Mesothelial cell of epicardium (in vitro differentiated cells): ENCODE data around the gene UACA. TPM values are rescaled to one million over a fixed set of nuclear protein-coding genes. Genes with fewer than 3 reads are reported as not detected.

ENCODE experiments used
- DNase-seq, 2 experiments: peaks; one replicate each; pipeline ENCODE4 v3.0.0; 2021; ENCODE audit warnings: low spot score in 2 of 2; ENCODE audit not compliant: unreplicated experiment in 2 of 2
- H3K27ac Mint-ChIP-seq: 2 replicates; pipeline ENCODE4 v1.8.0; 2021; ENCODE audit warnings: mixed read lengths
- H3K27me3 Mint-ChIP-seq: 2 replicates; pipeline ENCODE4 v1.8.0; 2021; ENCODE audit warnings: low read depth, mixed read lengths
- H3K36me3 Mint-ChIP-seq: 2 replicates; pipeline ENCODE4 v1.8.0; 2021; ENCODE audit warnings: mixed read lengths
- H3K4me1 Mint-ChIP-seq: 2 replicates; pipeline ENCODE4 v1.8.0; 2021; ENCODE audit warnings: mixed read lengths
- H3K4me3 Mint-ChIP-seq: 2 replicates; pipeline ENCODE4 v1.8.0; 2021; ENCODE audit warnings: mild to moderate bottlenecking, moderate library complexity, mixed read lengths
- H3K9me3 Mint-ChIP-seq: 2 replicates; pipeline ENCODE4 v1.8.0; 2021; ENCODE audit warnings: mixed read lengths
- total RNA-seq: library from RNA; stranded (reverse); gene quantifications from 3 replicates; pipeline ENCODE4 v1.2.1, GENCODE V29; 2021
- TF ChIP-seq, protein P1 (sequence below): fragments of 200-600 bp; sonication (generic); IDR thresholded peaks from one replicate; pipeline ENCODE4 v1.5.0; 2021; ENCODE audit warnings: antibody characterized with exemption; ENCODE audit not compliant: unreplicated experiment

The UACA gene
- total RNA-seq, 1 donor from 2014 or later = 70.3 TPM

DNA sequence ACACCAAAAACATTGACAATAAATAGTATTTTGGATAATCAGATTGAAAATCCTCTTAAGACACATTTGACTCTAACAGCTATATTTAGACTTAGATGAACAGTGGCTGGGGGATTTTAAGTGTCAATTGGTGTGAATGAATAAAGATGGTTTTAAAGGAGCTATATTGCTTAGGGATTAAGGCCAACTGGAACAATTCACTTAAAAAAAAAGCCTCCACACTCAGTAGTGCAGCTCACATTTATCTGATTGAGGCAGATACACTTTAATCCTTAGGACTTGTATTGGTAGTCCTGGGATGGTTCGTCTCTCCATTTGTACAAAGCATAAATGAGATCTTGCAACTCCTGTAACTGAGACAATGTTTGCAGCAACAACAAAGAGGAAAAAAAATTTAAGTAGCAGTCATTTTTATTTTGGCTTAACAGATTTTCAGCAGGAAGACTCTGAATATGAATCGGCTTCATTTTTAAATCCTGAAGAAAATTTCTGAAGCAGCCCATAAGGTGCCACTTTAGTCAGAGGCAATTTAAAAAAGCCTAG lies 112.0 kb downstream of the UACA start:
- H3K27ac Mint-ChIP-seq = no peak overlapping the region
- no peaks in the 10 kb centered on the region for H3K4me1 Mint-ChIP-seq
- no peak for DNase-seq
- H3K27me3 Mint-ChIP-seq = no peaks in the 10 kb centered on the region
- TF ChIP-seq, protein P1, sequence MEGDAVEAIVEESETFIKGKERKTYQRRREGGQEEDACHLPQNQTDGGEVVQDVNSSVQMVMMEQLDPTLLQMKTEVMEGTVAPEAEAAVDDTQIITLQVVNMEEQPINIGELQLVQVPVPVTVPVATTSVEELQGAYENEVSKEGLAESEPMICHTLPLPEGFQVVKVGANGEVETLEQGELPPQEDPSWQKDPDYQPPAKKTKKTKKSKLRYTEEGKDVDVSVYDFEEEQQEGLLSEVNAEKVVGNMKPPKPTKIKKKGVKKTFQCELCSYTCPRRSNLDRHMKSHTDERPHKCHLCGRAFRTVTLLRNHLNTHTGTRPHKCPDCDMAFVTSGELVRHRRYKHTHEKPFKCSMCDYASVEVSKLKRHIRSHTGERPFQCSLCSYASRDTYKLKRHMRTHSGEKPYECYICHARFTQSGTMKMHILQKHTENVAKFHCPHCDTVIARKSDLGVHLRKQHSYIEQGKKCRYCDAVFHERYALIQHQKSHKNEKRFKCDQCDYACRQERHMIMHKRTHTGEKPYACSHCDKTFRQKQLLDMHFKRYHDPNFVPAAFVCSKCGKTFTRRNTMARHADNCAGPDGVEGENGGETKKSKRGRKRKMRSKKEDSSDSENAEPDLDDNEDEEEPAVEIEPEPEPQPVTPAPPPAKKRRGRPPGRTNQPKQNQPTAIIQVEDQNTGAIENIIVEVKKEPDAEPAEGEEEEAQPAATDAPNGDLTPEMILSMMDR = no peak
- peaks cover 9% of the 10 kb centered on the region for H3K36me3 Mint-ChIP-seq
- H3K9me3 Mint-ChIP-seq = no peaks in the 10 kb centered on the region
- no peak overlapping the region for H3K4me3 Mint-ChIP-seq

DNA sequence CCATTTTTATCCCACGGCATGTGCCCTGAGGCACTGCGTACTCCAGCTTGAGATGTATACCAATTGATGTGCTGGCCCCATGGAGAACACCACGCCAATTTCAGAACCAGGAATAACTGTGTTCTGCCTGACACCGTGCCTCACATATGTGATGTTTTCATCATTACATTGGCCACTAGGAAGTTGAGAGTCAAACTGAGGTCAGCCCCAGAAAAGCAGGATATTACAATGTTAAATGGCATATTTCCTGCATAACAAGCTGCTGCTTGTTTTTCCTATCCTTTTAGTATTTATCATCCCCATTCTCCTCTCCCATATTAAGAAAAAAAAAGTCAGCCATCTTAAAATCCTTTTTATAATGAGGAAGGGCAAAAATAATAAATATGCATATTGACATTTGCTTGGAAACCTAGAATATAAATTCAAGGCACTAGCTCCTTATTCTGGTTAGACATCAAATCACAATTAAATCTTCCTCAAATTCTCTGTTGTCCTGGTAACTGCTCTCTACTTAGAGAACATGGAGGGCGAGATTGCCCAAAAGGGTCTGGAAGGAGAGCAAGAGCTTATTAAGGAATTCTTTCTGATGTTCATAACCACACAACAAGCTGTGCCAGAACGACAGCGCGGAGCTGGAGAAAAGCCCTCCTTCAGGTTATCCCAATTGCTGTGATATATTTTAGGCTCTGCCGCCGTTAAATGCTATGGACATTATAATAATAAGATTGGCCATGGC lies 112.6 kb downstream of the UACA start:
- Mint-ChIP-seq H3K27ac (no peak overlapping the region), H3K9me3 (no peaks in the 10 kb centered on the region), H3K4me1 (no peaks in the 10 kb centered on the region), H3K4me3 (no peak overlapping the region), H3K36me3 (peaks cover 9% of the 10 kb centered on the region), H3K27me3 (no peaks in the 10 kb centered on the region)
- DNase-seq = no peak
- TF ChIP-seq, protein P1 = no peak

DNA sequence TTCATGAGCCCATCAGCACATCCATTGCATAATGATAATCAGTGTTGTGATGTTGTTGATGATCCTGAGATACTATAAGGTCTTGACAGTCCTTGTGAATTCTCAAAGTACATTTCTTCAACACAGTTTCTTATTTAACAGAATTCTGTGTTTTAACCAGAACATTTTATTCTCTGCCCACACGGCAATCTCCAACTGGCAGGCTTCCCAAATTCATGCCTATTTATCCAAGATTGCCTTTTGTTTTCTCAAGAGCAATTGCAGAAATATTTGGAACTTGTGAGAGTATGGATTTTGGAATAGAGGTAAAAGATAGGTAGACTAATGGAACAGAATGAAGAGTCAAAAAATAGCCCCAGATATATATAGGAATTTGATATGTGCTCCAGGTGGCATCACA lies 116.0 kb downstream of the UACA start:
- no peaks in the 10 kb centered on the region for H3K36me3 Mint-ChIP-seq
- H3K27me3 Mint-ChIP-seq = no peaks in the 10 kb centered on the region
- TF ChIP-seq, protein P1 = no peak
- no peak overlapping the region for H3K4me3 Mint-ChIP-seq
- no peak overlapping the region for H3K27ac Mint-ChIP-seq
- no peaks in the 10 kb centered on the region for H3K9me3 Mint-ChIP-seq
- no peak for DNase-seq
- H3K4me1 Mint-ChIP-seq = peaks cover 2% of the 10 kb centered on the region

DNA sequence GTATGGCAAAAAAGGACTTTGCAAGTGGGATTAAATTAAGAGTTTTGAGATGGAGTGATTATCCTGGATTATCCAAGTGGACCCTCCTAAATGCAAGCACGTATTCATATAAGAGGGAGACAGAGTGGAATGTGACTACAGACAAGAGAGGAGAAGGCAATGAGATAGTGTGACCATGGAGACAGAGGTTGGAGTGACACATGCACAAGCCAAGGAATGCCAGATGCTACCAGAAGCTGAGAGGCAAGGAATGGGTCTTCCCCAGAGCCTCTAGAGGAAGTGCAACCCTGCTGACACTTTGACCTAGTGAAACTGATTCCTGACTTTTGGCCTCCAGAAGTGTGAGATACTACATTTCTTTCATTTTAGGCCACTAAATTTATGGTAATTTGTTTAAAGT lies 117.2 kb downstream of the UACA start:
- H3K9me3 Mint-ChIP-seq = no peaks in the 10 kb centered on the region
- peaks cover 2% of the 10 kb centered on the region for H3K4me1 Mint-ChIP-seq
- H3K27me3 Mint-ChIP-seq = no peaks in the 10 kb centered on the region
- H3K36me3 Mint-ChIP-seq = no peaks in the 10 kb centered on the region
- no peak overlapping the region for H3K4me3 Mint-ChIP-seq
- no peak for DNase-seq
- TF ChIP-seq, protein P1 = no peak
- H3K27ac Mint-ChIP-seq = no peak overlapping the region

DNA sequence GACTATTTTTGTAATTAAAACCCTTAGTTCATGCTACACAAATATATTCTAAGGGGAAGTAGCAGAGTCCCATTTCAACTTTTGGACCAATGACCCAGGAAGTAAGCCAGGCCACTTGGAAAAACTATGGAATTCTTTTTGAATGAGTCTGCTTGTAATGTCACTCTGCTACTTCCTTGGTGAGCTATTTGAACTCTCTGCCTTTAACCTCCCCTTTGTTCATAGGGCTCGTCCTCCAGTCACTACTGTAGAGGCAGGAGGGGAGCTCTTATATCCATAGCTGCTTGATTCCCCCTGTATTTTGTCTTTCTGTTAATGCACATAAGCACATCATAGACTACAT lies 119.6 kb downstream of the UACA start:
- peaks cover 2% of the 10 kb centered on the region for H3K4me1 Mint-ChIP-seq

More for the DNA sequence above, 119.6 kb downstream of the UACA start:
- Mint-ChIP-seq H3K9me3 (no peaks in the 10 kb centered on the region), H3K36me3 (no peaks in the 10 kb centered on the region), H3K27me3 (no peaks in the 10 kb centered on the region), H3K27ac (no peak overlapping the region), H3K4me3 (no peak overlapping the region)
- TF ChIP-seq, protein P1 = no peak
- DNase-seq = no peak
